GM12874 (cell line): ENCODE measurements around the gene WBP2.

Experiments used
- TF ChIP-seq, protein P1 (sequence below): IDR thresholded peaks from 2 replicates; pipeline ENCODE4 v1.5.1; 2011; ENCODE audit warnings: low read depth, mild to moderate bottlenecking, control low read depth, low read length, moderate library complexity; ENCODE audit not compliant: insufficient read depth

WBP2 gene

DNA sequence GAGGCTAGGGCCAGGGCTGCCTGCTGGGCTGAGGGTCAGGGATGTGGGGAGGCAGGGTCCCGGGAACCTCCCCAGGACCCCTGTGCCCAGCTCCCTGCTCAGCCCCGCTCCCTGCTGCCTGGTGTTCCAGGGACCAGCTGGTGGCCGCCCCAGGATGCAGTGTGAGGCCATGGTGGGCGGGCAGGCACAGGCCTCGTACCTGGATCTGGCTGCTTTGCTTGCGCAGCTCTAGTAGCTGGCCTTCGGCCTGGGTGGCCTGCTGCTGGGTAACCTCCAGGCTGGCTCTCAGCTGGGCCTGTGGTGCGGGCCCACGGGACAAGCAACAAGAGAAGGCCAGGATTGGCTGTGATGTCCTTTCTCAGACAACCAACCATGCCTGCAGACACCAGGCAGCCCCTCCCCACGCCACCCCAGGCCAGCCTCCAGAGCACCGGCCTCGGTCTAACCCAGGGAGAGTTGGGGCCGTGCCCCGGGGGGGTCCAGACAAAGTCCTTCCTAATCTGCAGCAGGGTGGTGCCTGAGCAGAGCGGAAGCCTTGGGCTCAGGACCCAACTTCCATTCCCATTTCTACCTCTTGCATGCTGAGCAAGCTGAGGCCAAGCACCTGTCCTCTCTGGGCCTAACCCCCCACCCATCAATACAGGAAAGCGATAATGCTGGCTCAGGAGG lies 37.6 kb upstream of the WBP2 start:
- TF ChIP-seq, protein P1, sequence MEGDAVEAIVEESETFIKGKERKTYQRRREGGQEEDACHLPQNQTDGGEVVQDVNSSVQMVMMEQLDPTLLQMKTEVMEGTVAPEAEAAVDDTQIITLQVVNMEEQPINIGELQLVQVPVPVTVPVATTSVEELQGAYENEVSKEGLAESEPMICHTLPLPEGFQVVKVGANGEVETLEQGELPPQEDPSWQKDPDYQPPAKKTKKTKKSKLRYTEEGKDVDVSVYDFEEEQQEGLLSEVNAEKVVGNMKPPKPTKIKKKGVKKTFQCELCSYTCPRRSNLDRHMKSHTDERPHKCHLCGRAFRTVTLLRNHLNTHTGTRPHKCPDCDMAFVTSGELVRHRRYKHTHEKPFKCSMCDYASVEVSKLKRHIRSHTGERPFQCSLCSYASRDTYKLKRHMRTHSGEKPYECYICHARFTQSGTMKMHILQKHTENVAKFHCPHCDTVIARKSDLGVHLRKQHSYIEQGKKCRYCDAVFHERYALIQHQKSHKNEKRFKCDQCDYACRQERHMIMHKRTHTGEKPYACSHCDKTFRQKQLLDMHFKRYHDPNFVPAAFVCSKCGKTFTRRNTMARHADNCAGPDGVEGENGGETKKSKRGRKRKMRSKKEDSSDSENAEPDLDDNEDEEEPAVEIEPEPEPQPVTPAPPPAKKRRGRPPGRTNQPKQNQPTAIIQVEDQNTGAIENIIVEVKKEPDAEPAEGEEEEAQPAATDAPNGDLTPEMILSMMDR: no peak

DNA sequence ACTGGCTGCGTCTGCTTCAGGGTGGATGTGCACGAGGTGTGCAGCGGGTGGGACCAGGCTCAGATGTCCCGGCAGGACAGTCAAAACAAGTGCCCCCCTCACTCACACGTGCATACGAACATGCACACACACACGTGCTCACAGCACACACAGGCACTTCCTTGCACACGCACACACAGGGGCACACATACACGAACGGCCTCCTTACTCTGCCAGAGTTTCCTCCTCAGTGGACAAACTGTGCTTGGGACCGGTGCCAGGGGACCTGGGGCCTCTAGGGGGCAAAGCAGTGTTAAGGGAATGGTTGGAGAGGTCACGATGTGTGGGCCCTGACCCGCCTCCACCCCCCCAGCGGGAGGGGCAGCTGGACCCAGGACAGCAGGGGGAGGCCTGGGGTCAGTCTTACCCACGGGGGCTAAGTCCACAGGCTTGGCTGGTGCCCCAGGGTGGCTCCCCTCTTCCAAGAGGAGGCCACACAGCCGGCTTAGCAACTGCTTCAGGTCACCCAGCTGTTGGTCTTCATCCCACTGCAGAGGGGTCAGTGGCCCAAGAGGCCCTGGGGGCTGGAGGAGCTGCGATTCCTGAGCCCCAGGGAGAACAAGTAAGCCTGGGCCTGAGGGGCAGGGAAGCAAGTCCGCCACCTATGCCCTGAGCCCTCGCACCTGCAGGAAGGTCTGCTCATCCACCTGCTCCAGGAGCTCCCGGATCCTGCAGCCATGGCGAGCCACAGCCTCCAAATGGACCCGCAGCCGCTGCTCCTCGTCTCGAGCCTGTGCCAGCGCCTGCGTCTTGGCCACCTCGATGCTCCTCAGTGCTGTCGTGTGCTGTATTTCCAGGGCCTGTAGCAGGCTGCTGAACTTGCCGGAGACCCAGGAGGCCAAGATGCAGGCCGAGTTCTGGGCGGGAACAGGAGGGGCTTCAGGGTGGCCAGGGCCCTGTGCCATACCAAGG lies 36.7 kb upstream of the WBP2 start:
- TF ChIP-seq, protein P1: no peak

DNA sequence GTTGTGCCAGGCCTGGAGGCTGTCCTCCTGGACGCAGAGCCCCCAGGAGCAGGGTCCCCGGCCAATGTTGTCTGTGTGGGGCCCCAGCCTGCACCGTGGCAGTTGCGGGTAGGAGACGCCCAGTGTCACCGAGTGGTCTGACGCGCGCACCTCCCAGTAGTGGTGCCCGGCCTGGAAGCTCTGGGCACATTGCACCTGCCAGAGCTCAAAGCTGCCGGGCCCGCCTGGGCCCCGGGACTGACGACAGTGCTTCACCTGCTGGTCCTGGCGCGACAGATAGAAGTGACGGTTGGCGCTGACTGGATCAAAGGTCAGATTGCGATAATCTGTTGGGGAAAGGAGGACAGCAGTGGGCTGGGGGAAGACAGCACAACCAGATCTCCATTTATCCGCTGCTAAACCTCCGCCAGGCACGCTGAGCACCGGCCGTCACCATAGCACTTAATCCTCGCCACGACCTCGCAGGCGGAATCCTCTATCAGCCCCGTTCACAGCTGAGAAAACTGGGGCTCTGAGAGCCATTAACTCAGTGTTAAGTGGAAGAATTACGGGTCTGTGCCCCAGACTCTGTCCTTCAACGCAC lies 36.0 kb upstream of the WBP2 start:
- TF ChIP-seq, protein P1: no peak

DNA sequence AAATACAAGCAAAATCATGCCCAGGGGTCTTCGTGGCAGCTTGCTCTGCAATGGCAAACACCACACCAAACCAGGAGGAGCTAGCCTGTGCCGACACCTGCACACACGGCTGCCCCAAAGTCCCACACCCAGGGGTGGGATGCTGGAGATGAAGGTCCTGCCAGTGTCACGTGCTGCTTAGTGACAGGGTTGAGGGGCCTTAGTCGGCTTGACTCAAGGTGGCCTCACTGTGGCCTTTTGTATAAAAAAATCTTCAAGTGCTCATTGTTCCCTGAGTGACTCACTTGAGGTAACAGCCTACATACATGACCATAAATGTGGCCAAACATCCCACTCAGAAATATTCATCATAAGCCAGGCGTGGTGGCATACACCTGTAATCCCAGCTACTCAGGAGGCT lies 34.3 kb upstream of the WBP2 start:
- TF ChIP-seq, protein P1: no peak

- TF ChIP-seq, protein P1: no peak
These were observed 33.3 kb upstream of the WBP2 start for GRCh38 chr17:75888484-75888883.

DNA sequence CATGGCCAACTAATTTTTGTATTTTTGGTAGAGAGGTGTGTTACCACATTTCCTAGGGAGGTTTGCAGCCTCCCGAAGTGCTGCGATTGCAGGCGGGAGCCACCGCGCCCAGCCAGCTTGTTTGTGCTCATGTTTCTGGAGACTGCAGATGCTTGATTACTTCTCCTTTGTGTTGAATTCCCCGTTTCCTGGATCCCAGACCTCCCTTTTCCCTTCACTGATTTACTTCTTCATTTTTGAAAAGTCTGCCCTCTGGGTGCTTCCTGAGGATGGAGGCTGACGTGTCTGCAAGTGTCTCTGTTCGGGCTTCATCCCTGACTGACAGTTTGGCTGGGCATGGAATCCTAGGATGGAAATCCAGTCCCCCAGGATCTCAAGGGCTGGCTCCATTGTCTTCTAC lies 30.3 kb upstream of the WBP2 start:
- TF ChIP-seq, protein P1: no peak

DNA sequence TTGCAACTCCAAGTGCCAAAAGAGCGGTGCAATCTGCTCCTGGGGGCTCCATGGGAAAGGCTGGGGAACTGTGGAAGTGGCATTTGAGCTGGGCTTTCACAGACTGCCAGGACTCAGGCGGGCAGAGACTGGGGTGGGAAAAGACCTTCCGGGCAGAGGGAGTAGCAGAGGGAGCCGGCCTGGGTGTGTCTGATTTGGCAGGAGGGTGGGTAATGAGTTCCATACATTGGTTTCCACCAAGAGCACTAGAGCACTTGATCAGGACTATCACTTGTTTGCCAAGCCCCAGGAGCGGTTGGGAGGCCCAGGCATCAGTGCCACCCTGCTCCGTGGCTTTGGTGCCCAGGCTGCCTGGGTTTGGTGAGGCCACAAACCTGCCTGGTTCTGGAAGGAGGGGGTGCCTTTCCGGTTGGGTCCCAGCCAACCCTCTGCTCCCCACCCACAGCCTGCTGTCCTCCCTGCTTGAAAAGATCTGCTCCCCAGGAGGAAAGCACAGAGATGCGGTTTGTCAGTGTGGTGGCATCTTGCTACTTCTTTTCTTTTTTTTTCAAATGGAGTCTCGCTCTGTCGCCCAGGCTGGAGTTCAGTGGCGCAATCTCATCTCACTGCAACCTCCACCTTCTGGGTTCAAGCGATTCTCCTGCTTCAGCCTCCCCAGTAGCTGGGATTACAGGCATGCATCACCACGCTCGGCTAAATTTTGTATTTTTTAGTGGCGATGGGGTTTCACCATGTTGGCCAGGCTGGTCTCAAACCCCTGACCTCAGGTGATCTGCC lies 26.7 kb upstream of the WBP2 start:
- TF ChIP-seq, protein P1: no peak
